Tibial nerve (tissue), 4 donors: ENCODE measurements around the gene SH3RF3. TPM values are rescaled to one million over a fixed set of nuclear protein-coding genes. Genes with fewer than 3 reads are reported as not detected.

ENCODE experiments used
- DNase-seq, 2 donors: peaks; one replicate each; pipeline ENCODE4 v3.0.0-alpha.2; 2019; ENCODE audit warnings: low spot score in 2 of 2
- H3K27ac ChIP-seq, 4 donors: fragments of 200-600 bp; sonication (generic) in 3 of 4; one replicate each; pipeline ENCODE4 v1.5.1; 2017 to 2019; ENCODE audit warnings: mild to moderate bottlenecking in 1 of 4
- H3K27me3 ChIP-seq, 2 donors: fragments of 200-600 bp; sonication (generic) in 1 of 2; one replicate each; pipeline versions ENCODE4 v1.5.1 to v1.6.0; 2017 to 2019
- H3K36me3 ChIP-seq, 3 donors: fragments of 200-600 bp; sonication (generic); one replicate each; pipeline ENCODE4 v1.5.1; 2018 to 2019
- H3K4me1 ChIP-seq, 4 donors: fragments of 200-600 bp; sonication (generic) in 3 of 4; one replicate each; pipeline ENCODE4 v1.5.1; 2017 to 2019
- H3K4me3 ChIP-seq, 4 donors: fragments of 200-600 bp; sonication (generic) in 3 of 4; one replicate each; pipeline ENCODE4 v1.5.1; 2017 to 2019; ENCODE audit warnings: mild to moderate bottlenecking in 1 of 4, moderate library complexity in 1 of 4
- H3K9me3 ChIP-seq, 4 donors: fragments of 200-600 bp; sonication (generic) in 3 of 4; one replicate each; pipeline ENCODE4 v1.5.1; 2017 to 2019
- EP300 ChIP-seq, 2 donors: sonication (generic); formaldehyde crosslinking; IDR thresholded peaks; one replicate each; pipeline ENCODE4 v1.6.1; 2017; ENCODE audit warnings: antibody characterized with exemption in 2 of 2, mild to moderate bottlenecking in 1 of 2
- POLR2A ChIP-seq, 2 donors: fragments of 450-650 bp; IDR thresholded peaks; one replicate each; pipeline ENCODE4 v1.6.1; 2017; ENCODE audit warnings: antibody characterized with exemption in 2 of 2, mild to moderate bottlenecking in 2 of 2, moderate library complexity in 2 of 2
- WGBS, 2 donors: methylation state at CpG; one replicate each; pipeline ENCODE4 v1.1.5; 2018; 5-methylcytosine and 5-hydroxymethylcytosine counted together
- total RNA-seq, 4 donors: library from RNA; depleted of rRNA; stranded (reverse); fragments of >200 nt; gene quantifications; one replicate each; pipeline ENCODE4 v1.1.0, GENCODE V29; 2016
- TF ChIP-seq, protein P1 (sequence below), 5 experiments: fragments of 200-600 bp in 3 of 5; fragments of 450-650 bp in 2 of 5; sonication (generic) in 3 of 5; IDR thresholded peaks; one replicate each; pipeline ENCODE4 v1.5.1; 2016 to 2019; ENCODE audit warnings: antibody characterized with exemption in 5 of 5, mild to moderate bottlenecking in 3 of 5, moderate library complexity in 2 of 5

SH3RF3 gene
- total RNA-seq, 4 donors from 2014 or later = 6.9 to 18.0 (median 11.4) TPM

DNA sequence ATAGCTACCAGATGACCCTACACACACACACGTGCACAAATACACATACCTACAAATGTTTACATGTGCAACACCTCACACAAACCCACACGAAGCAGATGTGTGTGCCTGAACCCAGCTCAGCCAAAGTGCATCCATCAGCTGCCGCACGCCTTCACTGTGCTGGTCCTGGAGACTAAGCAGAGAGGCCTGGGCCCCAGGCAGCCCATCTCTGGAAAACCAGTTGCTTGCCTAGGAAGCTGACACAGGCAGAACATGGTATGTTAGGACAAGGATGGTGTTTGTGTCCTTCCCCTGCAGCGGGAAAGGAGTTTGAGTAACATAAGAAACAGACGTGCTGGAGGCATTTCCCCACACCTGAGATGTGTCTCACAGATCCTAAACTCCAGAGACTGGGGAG lies 398.1 kb downstream of the SH3RF3 start:
- TF ChIP-seq, protein P1, sequence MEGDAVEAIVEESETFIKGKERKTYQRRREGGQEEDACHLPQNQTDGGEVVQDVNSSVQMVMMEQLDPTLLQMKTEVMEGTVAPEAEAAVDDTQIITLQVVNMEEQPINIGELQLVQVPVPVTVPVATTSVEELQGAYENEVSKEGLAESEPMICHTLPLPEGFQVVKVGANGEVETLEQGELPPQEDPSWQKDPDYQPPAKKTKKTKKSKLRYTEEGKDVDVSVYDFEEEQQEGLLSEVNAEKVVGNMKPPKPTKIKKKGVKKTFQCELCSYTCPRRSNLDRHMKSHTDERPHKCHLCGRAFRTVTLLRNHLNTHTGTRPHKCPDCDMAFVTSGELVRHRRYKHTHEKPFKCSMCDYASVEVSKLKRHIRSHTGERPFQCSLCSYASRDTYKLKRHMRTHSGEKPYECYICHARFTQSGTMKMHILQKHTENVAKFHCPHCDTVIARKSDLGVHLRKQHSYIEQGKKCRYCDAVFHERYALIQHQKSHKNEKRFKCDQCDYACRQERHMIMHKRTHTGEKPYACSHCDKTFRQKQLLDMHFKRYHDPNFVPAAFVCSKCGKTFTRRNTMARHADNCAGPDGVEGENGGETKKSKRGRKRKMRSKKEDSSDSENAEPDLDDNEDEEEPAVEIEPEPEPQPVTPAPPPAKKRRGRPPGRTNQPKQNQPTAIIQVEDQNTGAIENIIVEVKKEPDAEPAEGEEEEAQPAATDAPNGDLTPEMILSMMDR (IDR thresholded peaks at IDR 0.05) = no peak
- TF ChIP-seq EP300 (IDR thresholded peaks at IDR 0.05) = no peak
- Histone ChIP-seq H3K9me3 (no peaks in the 10 kb centered on the region), H3K4me1 (peaks cover 0 to 18% (median 0%) of the 10 kb centered on the region in 4 donors), H3K4me3 (no peak overlapping the region), H3K27ac (no peak overlapping the region), H3K36me3 (no peaks in the 10 kb centered on the region), H3K27me3 (no peaks in the 10 kb centered on the region)
- no peak for DNase-seq
- 92% methylated on average over 6 of the region's 6 CpGs for WGBS, 2 donors

DNA sequence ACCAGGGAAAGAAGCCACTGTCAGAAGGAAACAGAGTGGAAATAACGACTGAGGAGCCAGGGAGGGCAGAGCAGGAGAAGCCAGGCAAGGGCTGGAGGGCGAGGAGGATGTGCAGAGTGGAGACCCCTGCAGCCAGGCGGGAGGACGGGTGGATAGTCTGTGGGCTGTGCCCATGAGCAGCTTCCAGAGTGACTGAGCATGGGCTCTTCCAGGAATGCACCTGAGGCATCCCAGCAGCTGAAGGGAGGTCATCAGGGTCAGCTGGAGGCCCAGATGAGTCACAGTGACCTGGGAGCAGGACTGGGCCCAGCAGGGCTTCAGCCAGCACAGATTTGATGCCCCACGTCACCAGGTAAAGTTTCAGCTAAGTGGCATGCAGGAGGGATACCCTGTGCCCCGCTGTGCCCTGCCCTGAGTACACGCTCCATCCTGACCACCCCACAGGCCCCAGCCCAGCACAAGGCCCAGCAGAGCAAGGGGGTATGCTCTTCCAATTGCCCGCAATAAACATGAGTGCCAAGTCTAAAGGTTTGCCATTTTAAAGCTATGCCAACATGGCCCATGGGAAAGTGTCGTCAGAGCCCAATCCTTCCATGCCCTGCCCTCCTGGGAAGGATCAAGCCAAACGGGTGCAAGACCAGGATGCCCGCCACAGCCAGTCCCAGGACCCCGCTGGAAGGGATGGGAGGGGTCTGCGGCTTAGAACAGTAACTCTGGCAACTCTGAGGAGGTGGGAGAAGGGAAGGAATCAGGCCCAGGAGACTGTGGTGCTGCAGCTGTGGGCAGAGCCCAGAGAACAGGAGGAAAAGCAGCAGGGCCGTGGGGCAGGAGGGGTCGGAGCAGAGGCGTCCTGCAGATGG lies 399.1 kb downstream of the SH3RF3 start:
- WGBS, 2 donors = 91% methylated on average over 16 of the region's 16 CpGs

DNA sequence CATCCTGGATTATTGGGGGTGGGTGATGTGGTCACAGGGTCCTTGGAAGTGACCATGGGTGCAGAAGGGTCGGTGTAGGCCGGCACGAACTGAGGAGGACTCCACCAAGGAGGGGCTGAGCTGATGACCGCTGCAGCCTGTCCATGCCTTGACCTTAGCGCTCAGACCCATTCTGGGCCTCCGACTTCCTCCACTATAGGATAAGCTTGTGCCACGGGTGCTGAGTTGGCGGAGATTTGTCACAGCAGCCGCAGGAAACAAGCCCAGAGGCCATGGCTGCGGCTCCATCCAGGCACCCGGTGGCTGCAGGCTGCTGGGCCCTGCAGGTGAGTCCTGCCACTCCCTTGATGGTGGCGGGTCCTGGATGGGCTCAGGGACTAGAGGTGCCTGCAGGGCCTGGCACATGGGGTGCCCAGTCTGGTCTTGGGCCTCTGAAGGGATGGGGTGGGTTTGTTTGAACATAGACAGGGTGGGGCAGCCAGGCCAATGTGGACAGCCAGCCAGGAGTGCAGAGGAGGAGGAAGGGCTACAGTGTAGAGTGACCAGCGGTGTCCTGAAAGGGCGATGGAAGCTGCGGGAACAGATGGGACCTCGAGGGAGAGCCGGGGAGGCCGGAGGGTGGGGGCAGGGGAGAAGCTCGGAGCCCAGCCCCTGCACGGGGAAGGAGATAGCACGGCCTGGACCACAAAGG lies 400.0 kb downstream of the SH3RF3 start:
- Histone ChIP-seq H3K36me3 (no peaks in the 10 kb centered on the region), H3K4me1 (peaks cover 0 to 18% (median 0%) of the 10 kb centered on the region in 4 donors), H3K27me3 (no peaks in the 10 kb centered on the region), H3K9me3 (no peaks in the 10 kb centered on the region), H3K27ac (no peak overlapping the region), H3K4me3 (no peak overlapping the region)
- DNase-seq = no peak
- 82 to 86% methylated on average over 21 of the region's 21 CpGs for WGBS, 2 donors
- no peak for TF ChIP-seq EP300 (IDR thresholded peaks at IDR 0.05)
- TF ChIP-seq POLR2A (IDR thresholded peaks at IDR 0.05) = no peak
- TF ChIP-seq, protein P1 (IDR thresholded peaks at IDR 0.05) = no peak

More for the DNA sequence above, 399.1 kb downstream of the SH3RF3 start:
- DNase-seq = no peak
- Histone ChIP-seq H3K9me3 (no peaks in the 10 kb centered on the region), H3K4me1 (peaks cover 0 to 18% (median 0%) of the 10 kb centered on the region in 4 donors), H3K27ac (no peak overlapping the region), H3K36me3 (no peaks in the 10 kb centered on the region), H3K27me3 (no peaks in the 10 kb centered on the region), H3K4me3 (no peak overlapping the region)
- no peak for TF ChIP-seq EP300 (IDR thresholded peaks at IDR 0.05)
- TF ChIP-seq POLR2A (IDR thresholded peaks at IDR 0.05) = no peak
- TF ChIP-seq, protein P1 (IDR thresholded peaks at IDR 0.05) = no peak

DNA sequence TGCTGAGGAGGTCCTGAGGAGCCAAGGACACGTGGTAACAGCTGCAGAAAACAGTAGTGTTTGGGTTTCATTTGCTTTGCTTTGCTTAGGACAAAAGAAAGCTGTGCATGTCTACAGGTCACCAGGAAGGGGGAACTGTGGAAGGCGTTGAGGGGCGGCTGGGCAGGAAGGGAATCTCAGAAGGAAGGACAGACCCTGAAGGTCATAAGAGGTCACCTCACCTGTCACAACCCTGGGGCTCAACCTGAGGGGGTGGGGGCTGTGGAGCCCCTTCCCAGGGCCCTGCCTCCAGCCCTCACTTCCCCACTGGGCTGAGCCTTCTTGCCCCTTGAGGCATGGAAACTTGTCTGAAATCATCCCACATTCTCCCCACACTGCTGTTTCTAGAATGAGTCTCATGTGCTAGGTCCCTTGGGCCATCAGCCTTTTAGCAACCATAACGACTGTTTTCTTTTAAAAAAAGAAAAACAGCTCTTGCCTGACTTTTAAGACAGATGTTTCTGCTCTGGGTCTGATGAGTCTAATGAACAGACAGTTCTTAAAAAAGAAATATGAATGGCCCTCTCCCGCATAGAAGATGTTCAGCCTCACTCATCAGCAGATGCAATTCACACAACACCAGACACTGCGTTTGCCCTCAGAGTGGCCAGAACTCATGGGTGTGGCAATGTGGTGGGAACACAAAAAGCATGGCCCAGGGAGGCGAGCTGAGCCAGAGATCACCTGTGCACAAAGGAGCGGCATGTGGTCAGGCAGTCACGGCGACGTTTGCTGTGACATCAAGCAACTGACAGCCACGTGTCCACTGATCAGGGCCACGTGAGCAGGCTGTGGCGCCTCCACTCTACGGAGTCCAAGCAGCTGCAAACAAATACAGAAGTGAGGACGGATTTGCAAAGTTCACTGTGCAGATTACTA lies 400.8 kb downstream of the SH3RF3 start:
- Histone ChIP-seq H3K27ac (no peak overlapping the region), H3K4me3 (no peak overlapping the region), H3K4me1 (peaks cover 0 to 18% (median 0%) of the 10 kb centered on the region in 4 donors), H3K36me3 (no peaks in the 10 kb centered on the region), H3K9me3 (no peaks in the 10 kb centered on the region), H3K27me3 (no peaks in the 10 kb centered on the region)
- no peak for TF ChIP-seq POLR2A (IDR thresholded peaks at IDR 0.05)
- TF ChIP-seq, protein P1 (IDR thresholded peaks at IDR 0.05) = no peak
- TF ChIP-seq EP300 (IDR thresholded peaks at IDR 0.05) = no peak
- no peak for DNase-seq
- WGBS, 2 donors = 70 to 71% methylated on average over 16 of the region's 16 CpGs
